GM18511 (cell line): ENCODE measurements around the gene LBX1.

Experiments used
- ATAC-seq: cut with Tn5 transposase; IDR thresholded peaks from one replicate; pipeline ENCODE4 v1.9.1; 2021; ENCODE audit warnings: mild to moderate bottlenecking, moderate library complexity; ENCODE audit not compliant: unreplicated experiment

The LBX1 gene

DNA sequence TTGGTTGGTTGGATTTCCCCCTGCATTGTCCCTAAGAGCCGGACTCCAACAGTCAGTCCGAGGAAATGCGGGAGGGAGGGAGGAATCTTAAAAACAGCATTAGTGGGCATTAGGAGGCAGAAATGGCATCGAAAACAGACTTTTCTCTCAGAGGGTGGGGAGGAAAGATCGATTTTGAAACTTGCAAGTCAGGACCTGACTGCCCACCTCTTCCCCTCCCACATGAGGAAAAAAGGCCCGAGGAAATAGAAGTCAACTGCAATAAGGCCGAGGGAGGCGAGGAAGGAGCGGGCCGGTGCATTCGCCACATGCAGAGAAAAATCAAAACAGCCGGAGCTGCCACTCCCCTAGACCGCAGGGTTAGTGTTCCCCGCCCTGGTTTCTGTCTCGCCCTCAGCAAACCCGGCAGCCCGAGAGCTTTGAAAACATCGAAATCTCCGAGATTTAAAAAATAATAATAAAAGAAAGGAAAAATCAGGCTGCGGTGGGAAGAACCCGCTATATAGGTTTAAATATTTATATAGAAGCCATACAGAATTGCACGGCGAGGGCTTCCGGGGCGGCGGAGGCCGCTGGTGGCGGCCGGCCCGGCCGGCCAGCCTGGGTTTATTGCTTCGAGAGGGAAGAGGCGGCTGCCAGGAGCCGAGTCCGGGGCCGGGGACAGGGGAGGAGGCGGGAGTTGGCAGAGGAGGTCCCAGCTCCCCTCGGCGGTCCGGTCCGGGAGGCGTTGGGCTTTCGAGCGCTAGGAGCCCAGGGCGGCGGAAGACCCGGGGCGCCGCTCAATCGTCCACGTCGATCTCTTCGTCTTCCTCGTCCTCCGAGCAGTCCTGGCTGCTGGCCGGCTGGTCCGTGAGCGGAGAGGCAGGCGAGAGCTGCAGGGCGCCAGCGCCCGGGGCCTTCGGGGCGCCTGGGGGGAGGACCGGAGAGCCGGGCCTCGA is 2.5 kb downstream of the LBX1 start:
- ATAC-seq = no peak

DNA sequence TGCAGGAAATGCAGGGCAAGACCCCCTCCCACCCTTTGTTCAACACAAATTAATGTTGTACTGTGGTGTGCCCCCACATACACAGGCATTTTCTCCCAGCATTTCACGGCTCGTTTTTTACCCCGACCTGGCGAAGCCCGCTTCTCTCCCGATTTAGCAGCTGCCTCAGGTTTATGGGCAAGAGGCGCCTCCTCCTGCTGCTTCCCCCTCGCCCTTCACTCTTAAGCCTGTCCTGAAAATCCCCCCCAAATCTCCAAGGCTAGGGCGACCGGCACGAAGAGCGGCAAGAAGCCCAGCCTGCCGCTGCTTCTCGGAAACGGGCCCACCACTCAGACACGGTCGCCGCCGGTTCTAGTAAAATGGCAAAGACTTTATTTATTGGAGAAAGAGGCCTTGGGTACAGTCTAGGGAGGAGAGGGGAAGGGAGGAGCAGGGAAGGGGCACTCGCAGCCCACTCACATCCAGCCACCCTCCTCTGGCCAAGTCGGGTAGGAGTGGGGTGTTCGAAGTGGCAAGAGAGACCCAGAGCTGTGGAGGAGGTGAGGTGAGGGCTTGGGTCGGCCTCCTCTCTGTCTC is 3.3 kb downstream of the LBX1 start:
- ATAC-seq = no peak

GRCh38 chr10:101224910-101225823 is 4.1 kb downstream of the LBX1 start:
- ATAC-seq = no peak

DNA sequence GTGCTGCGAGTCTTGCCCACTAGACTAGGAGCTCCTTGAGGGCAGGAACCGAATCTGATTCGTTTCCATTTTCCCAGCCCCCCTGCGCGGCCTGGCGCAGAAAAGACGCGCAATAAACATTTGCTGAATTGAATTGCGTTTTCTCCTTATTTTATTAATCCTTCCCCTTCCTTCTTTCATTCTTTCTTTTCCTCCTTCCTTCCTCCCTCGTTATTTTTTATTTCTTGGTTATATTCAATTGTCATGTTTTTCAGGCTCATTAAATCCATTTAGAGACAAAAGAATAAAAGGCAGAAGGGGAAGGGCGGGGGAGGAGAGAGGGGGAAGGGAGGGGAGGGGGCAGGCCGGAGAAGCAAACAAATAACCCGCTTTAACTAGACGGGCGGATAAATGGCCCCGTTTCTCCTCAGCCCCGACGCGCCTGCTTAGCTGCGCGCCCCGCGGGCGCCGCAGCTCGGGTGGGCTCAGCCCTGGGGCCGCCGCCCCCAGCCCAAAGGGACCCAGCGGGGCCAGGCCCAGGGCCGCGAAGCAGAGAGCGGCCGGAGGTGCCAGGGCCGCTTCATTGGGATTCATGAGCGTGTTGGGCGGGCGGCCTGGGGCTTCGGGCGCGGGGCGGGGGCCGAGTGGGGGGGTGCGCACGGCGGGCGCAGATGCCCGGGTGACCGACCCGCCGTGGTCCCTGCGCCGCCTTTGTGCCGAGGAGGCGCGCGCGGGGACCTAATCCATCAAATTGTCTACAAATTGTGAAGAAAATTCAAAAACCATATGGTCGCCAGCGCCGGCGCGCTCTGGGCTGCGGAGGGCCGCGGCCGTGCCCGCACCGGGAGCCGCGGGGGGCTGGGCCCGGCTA is 5.0 kb downstream of the LBX1 start:
- no peak for ATAC-seq

GRCh38 chr10:101223274-101224059 is 5.8 kb downstream of the LBX1 start:
- no peak for ATAC-seq

DNA sequence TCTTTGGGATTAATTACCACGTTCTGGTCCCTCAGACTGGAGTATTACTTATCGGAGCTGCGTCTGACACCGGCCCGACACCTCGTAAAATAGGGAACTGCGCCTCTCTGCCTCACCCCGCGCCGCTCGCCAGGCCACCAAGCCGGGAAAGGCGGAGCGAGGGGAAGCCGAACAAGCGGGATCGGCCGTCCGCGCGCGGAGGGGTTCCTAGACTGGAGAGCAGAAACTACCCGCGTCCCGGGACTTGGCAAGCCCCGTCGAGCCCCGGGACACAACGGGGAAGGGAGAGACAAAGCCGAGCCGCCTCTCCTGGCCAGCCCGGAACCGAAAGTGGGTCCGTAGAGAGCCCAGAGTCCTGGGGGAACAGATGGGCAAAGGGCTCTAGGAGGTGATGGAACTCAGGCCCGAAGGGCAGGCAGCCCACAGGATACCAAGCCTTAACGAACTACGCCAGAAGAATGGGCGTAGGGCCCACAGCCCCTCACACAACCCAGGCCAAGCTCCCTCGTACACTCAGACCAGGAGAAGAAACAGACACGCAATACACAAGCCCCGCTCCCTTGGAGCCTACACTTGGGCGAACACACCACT is 6.5 kb downstream of the LBX1 start:
- ATAC-seq = no peak

GRCh38 chr10:101221963-101222531 is 7.2 kb downstream of the LBX1 start:
- no peak for ATAC-seq

DNA sequence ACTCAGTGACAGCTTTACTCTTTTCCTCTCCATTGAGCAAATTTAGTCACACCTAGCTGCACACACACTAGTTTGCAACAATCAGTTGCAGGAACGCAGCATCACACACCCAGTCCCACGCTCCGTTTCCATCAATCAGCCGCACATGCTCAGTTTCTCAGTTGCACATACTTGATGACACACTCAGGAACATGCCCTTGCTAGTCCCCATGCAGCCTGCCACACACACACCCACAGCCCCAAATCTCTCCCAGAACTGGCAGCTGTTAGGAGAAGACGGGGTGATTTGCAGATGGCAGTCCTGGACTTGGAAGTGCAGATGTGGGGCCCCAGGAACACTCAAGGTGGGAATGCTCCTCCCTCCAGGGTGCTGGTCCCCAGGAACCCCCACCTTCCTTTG is 7.7 kb downstream of the LBX1 start:
- no peak for ATAC-seq

DNA sequence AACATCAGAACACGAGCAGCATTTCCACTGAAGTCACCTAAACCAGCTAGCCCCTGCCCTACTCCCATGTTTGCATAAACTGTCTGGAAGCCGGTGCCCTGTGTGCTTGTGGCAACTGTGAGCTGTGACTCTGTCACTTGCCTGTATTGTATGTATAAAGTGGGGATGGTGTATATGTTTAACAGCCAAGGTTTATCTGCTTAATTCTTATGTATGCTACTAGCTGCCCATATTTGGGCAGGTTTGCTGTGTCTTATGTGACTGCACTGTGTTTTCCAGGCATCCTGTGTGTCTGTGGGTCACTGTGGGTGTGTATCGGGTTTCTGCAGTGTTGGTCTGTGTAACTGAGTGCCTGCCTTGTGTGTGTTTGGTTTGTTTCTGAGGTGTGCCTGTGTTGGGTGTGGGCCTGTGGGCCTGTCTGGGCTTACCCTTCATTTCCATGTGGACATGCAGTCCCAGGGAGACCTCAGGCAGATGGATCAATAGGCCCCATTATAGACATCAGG is 9.3 kb downstream of the LBX1 start:
- no peak for ATAC-seq

GRCh38 chr10:101219139-101219945 is 9.9 kb downstream of the LBX1 start:
- ATAC-seq = no peak

- ATAC-seq = no peak
Observed at GRCh38 chr10:101218351-101219138, 10.7 kb downstream of the LBX1 start.

- no peak for ATAC-seq
Observed at GRCh38 chr10:101217450-101218281, 11.6 kb downstream of the LBX1 start.

DNA sequence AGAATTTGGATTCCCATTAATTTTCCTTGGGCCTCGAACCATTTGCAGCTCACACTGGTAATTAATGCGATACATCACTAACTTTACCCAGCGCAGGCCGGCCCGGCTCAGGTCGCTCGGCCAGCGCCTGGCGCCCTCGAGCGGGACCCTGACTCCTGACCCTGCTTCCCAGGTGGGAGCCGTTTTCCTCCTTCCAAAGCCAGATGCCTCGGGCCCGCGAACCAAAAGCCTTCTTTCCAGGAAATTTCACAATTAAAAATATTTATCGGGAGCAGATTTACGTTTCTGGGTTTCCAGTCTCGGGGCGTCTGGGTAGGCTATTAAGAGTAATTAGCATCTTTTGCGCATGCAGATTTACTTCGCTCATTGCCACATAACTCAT is 12.2 kb downstream of the LBX1 start:
- no peak for ATAC-seq

- ATAC-seq = no peak
Observed at GRCh38 chr10:101216207-101217043, 12.8 kb downstream of the LBX1 start.

DNA sequence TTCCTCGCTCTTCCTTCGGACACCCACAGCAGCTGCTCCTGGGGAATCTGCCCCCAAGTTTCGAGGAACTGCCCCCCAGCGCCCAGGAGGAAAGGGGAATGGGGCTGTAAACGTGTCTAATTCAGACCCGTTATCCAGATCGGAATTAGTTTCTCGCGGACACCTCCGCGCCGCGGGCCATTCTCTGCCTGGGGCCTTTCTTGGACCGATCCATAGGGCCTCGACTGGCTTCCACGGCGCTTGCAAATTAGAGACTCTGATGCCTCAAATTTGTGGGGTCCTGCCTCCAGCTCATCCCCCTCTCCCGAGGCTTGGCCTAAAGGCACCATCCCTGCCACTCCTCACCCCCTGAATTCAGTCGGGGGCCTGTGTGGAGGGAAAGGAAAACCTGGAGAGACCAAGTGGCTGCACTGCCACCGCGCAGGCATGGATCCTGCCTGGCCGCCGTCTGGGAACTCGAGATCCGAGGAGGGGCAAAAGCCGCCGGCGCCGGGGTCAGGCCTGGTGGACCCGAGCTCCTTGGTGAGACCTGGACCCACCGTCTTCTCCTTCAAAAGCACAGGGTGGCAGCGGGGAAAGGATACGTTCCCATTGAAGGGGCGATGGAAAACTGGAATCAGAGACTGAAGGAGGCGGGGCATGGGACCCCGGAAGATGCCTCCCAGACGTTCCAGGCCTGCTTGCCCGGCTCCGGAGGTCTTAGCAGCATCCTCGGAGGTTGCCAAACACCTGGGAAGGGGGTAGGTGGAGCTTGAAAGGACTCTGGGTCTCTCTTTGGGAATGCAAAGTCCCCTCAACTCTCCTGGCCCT is 13.7 kb downstream of the LBX1 start:
- ATAC-seq = no peak
